Fibroblast of villous mesenchyme (primary cell): ENCODE results near the gene MTMR3. TPM values are rescaled to one million over a fixed set of nuclear protein-coding genes. Genes with fewer than 3 reads are reported as not detected.
A peak's percentile ranks its signal among the peaks of the same experiment; 100 is the strongest.

Experiments used
- DNase-seq: peaks from one replicate; pipeline ENCODE4 v3.0.0-alpha.2; 2010; ENCODE audit warnings: low read depth
- H3K4me3 ChIP-seq: 2 replicates; pipeline ENCODE4 v1.5.1; 2011; ENCODE audit warnings: low read depth, mild to moderate bottlenecking, low read length
- CTCF ChIP-seq: IDR thresholded peaks from 2 replicates; pipeline ENCODE4 v1.5.1; 2012; ENCODE audit warnings: low read depth, mild to moderate bottlenecking, low read length; ENCODE audit not compliant: insufficient read depth
- total RNA-seq: library from RNA; depleted of rRNA; stranded (reverse); fragments of >200 nt; gene quantifications from 2 replicates; pipeline ENCODE4 v1.2.3, GENCODE V29; 2012

MTMR3 gene
- total RNA-seq, 1 donor = 51.4 TPM

DNA sequence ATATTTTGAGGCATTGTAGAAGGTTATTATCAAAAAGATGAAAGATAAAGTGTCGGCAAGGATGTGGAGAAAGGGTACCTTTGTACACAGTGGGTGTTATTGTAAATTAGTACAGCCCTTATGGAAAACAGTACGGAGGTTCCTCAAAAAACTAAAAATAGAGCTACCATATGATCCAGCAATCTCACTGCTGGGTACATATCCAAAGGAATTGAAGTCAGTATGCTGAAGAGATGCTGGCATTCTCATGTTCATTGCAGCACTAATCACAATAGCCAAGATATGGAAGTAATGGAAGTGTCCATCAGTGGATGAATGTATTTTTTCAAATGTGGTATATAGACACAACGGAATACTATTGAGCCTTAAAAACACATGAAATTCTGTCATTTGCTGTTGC is 15.1 kb upstream of the MTMR3 start:
- no peak for TF ChIP-seq CTCF
- H3K4me3 ChIP-seq = no peak overlapping the region
- no peak for DNase-seq

DNA sequence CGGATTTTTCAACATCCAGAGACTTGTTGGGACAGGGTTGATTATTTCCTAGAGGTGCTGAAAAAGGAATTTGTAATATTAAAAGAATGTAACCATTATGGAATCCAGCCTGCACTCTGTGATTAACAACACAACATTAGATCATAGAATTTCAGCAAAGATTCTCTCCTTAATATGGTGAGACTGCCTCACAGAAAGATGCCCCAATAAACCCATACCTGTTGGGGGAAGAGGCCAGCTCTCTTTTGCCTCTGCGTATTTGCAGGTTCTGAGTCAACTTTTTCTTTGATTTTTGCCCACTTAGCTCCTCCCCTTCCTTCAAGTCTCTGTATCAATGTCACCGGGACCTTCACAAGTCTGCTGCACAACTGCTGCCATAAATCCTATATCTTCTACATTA is 12.4 kb upstream of the MTMR3 start:
- no peak overlapping the region for H3K4me3 ChIP-seq
- TF ChIP-seq CTCF = no peak
- no peak for DNase-seq

- no peak overlapping the region for H3K4me3 ChIP-seq
- peak; percentile 44 for DNase-seq
- TF ChIP-seq CTCF = no peak
Observed at GRCh38 chr22:29871684-29872083, 11.3 kb upstream of the MTMR3 start.

- no peak for DNase-seq
- TF ChIP-seq CTCF = no peak
- H3K4me3 ChIP-seq = no peak overlapping the region
Observed at GRCh38 chr22:29872144-29872893, 10.7 kb upstream of the MTMR3 start.

GRCh38 chr22:29872989-29873388 is 10.0 kb upstream of the MTMR3 start:
- no peak overlapping the region for H3K4me3 ChIP-seq
- no peak for DNase-seq
- TF ChIP-seq CTCF = no peak

- no peak overlapping the region for H3K4me3 ChIP-seq
- TF ChIP-seq CTCF = no peak
- no peak for DNase-seq
Observed at GRCh38 chr22:29873943-29874342, 9.0 kb upstream of the MTMR3 start.

GRCh38 chr22:29877620-29878019 is 5.4 kb upstream of the MTMR3 start:
- no peak for TF ChIP-seq CTCF
- no peak overlapping the region for H3K4me3 ChIP-seq
- no peak for DNase-seq
